ENCODE measurements around the gene TARBP2. TPM values are rescaled to one million over a fixed set of nuclear protein-coding genes. Genes with fewer than 3 reads are reported as not detected.

The TARBP2 gene
- total RNA-seq, 4 donors from 2014 or later: 19.5 to 25.9 (median 22.7) TPM

- H3K27me3 ChIP-seq: no peaks in the 10 kb centered on the region
- H3K4me1 ChIP-seq: no peaks in the 10 kb centered on the region
- intact Hi-C loops (cut with DNase I): no loop called here
- no peak overlapping the region for H3K27ac ChIP-seq
- no peak for DNase-seq
- H3K36me3 ChIP-seq: peaks cover 24 to 100% (median 53%) of the 10 kb centered on the region in 3 donors
- no peak overlapping the region for H3K4me3 ChIP-seq
- no peak for TF ChIP-seq POLR2A (IDR thresholded peaks at IDR 0.05)
- TF ChIP-seq CTCF (IDR thresholded peaks at IDR 0.05): no peak
- no peaks in the 10 kb centered on the region for H3K9me3 ChIP-seq
- WGBS, 2 donors: 92 to 96% methylated on average over 13 of the region's 13 CpGs
These were observed 23.4 kb downstream of the TARBP2 start for GRCh38 chr12:53524476-53524875.

DNA sequence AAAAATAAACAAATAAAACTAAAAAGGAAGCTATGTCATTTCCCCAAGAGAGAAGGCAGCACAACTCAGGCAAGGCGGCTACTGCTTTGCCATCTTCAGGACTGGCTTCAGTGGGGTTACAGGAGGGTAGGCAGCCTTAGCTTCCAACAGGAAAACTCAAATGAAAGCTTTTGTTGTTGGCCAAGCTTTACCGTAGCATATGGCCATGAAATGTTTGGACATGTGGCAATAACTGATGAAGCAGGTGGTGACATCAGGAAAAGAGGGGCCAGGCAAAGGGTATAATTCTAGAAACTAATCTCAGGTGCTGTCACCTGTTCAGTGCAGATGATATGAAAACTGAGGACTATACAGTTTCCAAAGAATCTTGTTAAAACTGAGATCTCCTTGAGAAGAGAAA is 29.0 kb downstream of the TARBP2 start:
- Histone ChIP-seq H3K4me3 (no peak overlapping the region), H3K27me3 (no peaks in the 10 kb centered on the region), H3K9me3 (no peaks in the 10 kb centered on the region), H3K36me3 (peaks cover 34 to 100% (median 48%) of the 10 kb centered on the region in 3 donors), H3K4me1 (no peaks in the 10 kb centered on the region), H3K27ac (no peak overlapping the region)
- 84 to 92% methylated on average over 2 of the region's 2 CpGs for WGBS, 2 donors
- no peak for DNase-seq
- intact Hi-C loops (cut with DNase I): no loop called here
- TF ChIP-seq POLR2A (IDR thresholded peaks at IDR 0.05) (no peak), CTCF (IDR thresholded peaks at IDR 0.05) (no peak)

DNA sequence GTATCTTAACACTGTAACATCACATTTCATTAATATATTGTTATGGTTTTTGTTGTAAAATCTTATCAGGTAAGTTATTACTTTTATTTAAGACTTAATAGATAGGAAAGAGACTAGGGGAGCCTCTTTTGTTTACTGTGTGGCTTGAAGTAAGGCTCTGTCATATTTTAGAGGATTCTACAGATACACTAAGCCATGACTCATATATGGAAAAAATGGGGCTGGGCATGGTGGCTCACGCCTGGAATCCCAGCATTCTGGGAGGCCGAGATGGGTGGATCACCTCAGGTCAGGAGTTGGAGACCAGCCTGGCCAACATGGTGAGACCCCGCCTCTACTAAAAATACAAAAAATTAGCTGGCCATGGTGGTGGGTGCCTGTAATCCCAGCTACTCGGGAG is 29.8 kb downstream of the TARBP2 start:
- no peaks in the 10 kb centered on the region for H3K9me3 ChIP-seq
- no peak overlapping the region for H3K4me3 ChIP-seq
- WGBS, 2 donors: 18 to 68% methylated on average over 2 of the region's 4 CpGs
- no peak overlapping the region for H3K27ac ChIP-seq
- H3K4me1 ChIP-seq: no peaks in the 10 kb centered on the region
- no peaks in the 10 kb centered on the region for H3K27me3 ChIP-seq
- peaks cover 34 to 100% (median 47%) of the 10 kb centered on the region in 3 donors for H3K36me3 ChIP-seq
- intact Hi-C loops (cut with DNase I): no loop called here
- TF ChIP-seq POLR2A (IDR thresholded peaks at IDR 0.05) (no peak), CTCF (IDR thresholded peaks at IDR 0.05) (no peak)
- DNase-seq: no peak

DNA sequence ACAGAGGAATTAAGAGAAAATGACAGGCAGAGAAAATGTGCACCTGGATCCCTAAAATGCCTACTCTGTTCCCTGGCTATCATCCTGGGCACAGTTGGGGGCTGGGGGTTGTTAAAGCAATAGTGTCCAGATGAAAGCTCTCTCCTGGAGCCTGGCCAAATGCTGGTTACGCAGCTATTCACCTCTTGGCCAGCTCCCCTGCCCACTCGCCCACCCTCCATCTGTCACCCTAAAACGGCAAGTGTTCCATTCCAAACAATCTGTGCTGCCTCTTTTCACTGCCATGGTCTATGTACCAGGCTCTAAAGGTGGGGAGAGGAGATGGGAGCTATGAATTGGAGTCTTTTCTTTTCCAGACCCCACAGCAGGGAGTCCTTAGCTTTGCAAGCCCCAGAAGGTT is 30.9 kb downstream of the TARBP2 start:
- Histone ChIP-seq H3K4me3 (no peak overlapping the region), H3K36me3 (peaks cover 38 to 100% (median 56%) of the 10 kb centered on the region in 3 donors), H3K4me1 (peaks cover 0 to 5% (median 0%) of the 10 kb centered on the region in 3 donors), H3K27me3 (no peaks in the 10 kb centered on the region), H3K9me3 (no peaks in the 10 kb centered on the region), H3K27ac (no peak overlapping the region)
- TF ChIP-seq POLR2A (IDR thresholded peaks at IDR 0.05) (no peak), CTCF (IDR thresholded peaks at IDR 0.05) (no peak)
- DNase-seq: no peak
- intact Hi-C loops (cut with DNase I): no loop called here
- WGBS, 2 donors: 57 to 62% methylated on average over 3 of the region's 3 CpGs

DNA sequence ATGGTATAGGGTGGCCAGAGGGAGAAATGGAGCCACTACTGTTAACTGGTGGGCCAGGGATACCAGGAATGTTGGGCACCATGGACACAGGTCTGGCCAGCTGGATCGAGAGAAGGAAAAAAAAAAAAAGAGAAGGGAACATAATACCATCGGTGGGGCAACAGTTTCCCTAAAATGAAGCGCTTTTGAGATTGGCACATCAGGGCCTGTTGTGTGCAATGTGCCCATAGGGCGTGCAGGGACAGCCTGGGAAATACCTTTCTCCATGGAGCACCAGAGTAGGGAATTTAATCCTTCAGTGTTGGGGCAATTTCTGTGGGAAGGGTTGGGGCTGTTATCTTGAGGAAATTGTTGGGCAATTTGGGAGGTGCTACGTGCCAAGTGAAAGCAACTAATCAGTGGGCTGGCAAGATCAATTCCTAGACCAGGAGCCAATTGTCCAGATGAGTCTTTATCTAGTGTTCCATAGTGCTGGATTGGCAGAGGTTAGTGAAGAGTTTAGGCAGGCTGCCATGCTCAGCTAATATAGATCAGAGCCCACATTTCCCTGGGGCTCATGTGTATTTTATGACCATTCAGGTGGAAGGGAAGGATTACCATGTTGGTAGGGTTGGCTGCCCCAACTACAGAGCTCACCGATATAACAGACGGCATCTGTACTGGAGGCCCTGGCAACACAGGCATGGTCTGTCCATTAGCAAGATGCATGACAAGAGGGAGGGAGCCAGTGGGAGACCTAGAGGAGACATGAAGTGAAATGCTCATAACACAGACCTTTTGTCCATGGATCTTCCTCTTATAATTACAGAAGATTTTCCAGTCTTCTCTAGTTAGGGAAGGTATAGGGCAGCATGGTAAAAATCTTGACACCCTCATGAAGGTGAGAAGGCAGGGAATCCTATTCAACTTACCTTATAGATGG is 31.7 kb downstream of the TARBP2 start:
- Histone ChIP-seq H3K27me3 (no peaks in the 10 kb centered on the region), H3K36me3 (peaks cover 31 to 99% (median 62%) of the 10 kb centered on the region in 3 donors), H3K27ac (no peak overlapping the region), H3K9me3 (no peaks in the 10 kb centered on the region), H3K4me1 (peaks cover 4 to 12% (median 4%) of the 10 kb centered on the region in 3 donors), H3K4me3 (no peak overlapping the region)
- DNase-seq: no peak
- WGBS, 2 donors: 85 to 94% methylated on average over 6 to 7 of the region's 7 CpGs
- intact Hi-C loops (cut with DNase I): no loop called here
- TF ChIP-seq CTCF (IDR thresholded peaks at IDR 0.05) (no peak), POLR2A (IDR thresholded peaks at IDR 0.05) (no peak)
